Measurements from ENCODE around the gene CAMTA2.
"Not testable (repeated sequence)": the region's sequence is repeated elsewhere in the genome, so short reads cannot be mapped to it uniquely, and the experiment has no call there.

Gene CAMTA2, protein sequence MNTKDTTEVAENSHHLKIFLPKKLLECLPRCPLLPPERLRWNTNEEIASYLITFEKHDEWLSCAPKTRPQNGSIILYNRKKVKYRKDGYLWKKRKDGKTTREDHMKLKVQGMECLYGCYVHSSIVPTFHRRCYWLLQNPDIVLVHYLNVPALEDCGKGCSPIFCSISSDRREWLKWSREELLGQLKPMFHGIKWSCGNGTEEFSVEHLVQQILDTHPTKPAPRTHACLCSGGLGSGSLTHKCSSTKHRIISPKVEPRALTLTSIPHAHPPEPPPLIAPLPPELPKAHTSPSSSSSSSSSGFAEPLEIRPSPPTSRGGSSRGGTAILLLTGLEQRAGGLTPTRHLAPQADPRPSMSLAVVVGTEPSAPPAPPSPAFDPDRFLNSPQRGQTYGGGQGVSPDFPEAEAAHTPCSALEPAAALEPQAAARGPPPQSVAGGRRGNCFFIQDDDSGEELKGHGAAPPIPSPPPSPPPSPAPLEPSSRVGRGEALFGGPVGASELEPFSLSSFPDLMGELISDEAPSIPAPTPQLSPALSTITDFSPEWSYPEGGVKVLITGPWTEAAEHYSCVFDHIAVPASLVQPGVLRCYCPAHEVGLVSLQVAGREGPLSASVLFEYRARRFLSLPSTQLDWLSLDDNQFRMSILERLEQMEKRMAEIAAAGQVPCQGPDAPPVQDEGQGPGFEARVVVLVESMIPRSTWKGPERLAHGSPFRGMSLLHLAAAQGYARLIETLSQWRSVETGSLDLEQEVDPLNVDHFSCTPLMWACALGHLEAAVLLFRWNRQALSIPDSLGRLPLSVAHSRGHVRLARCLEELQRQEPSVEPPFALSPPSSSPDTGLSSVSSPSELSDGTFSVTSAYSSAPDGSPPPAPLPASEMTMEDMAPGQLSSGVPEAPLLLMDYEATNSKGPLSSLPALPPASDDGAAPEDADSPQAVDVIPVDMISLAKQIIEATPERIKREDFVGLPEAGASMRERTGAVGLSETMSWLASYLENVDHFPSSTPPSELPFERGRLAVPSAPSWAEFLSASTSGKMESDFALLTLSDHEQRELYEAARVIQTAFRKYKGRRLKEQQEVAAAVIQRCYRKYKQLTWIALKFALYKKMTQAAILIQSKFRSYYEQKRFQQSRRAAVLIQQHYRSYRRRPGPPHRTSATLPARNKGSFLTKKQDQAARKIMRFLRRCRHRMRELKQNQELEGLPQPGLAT

DNA sequence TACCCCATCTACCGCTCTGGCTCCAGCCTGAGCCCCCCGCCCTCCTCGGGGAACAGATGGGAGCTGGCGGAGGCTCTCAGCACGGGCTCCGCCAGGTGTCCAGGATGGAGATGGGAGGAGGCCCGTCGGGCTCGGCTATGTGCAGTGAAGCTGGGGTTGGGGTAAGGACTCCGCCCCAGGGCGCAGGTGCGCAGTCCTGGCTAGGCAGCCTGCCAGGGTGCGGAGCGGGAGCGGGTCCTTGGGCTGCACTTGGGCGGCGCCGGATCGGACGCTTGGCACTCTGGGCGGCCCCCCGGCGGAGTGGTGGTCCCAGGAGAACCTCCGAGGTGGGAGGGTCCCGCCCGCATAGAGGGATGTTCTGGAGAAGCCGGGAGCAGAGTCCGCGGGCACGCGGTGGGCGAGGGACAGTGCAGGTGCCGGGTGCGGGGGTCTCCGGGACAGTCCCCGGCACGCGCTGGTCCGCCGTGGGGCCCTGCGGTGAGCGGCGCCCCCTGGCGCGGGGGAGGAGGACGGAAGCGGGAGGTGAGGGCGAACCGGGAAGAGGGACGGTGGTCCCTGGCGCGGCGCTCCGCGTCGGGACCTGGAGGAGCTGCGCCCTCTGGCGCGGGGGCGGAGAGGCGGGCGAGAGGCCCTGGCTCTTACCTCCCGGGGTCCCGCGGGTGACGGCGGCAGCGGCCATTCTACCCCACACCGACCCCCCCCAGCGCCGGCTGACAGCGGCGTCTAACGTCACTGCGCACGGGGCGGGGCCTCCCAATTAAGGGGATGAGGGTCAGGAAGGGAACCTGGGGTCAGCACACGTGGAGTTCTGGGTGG is at the start of gene CAMTA2:
Gene CAMTA2, minus strand, starts transcription at position 725 of the 816 bp plus-strand sequence. CDS start 1,453 bp downstream, outside the sequence.
- DNase-seq (ENCODE audit: low read depth), result peak; percentile 82

DNA sequence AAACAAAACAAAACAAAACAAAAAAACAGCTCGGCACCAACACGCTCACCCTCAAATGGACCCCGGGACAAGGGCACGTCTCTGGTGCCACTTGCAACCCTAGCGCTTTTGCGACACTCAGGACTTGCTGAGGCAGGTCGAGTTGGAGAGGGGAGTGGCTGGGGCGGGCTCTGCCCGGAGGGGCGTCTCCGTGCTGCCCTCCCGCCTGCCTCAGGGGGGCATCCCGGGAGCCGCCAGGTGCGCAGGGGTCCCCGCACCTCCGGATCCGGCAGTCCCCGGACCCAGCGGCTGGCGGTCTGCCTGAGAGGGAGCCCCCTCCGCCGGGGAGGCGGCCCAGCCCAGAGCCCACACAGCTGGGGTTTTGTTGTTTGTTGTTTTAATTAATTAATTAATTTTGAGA is 47.8 kb upstream of the CAMTA2 start, which contains the start of gene SLC52A1:
Gene SLC52A1, minus strand, starts transcription at position 112 of the 400 bp plus-strand sequence. CDS start 820 bp downstream, outside the sequence.
- no peak for DNase-seq (ENCODE audit: low read depth)

DNA sequence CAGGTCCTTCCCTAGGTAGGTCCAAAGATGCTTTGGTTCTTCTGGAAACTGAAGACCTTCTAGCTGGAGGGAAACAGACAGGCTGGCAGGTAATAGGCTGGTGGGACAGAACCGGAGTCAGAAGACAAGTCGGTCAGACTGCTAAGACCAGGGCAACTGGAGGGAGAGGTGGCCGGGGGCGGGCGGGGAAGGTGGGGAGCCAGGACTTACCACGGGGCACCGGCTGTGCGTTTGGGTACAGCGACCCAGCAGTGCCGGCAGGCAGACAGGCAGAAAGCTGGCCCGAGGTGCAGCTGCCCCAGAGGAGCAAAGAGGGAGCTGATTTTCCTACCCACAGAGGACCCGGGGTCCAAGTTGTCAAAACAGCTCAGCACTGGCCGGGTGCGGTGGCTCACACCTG is 47.2 kb upstream of the CAMTA2 start:
- no peak for DNase-seq (ENCODE audit: low read depth)

DNA sequence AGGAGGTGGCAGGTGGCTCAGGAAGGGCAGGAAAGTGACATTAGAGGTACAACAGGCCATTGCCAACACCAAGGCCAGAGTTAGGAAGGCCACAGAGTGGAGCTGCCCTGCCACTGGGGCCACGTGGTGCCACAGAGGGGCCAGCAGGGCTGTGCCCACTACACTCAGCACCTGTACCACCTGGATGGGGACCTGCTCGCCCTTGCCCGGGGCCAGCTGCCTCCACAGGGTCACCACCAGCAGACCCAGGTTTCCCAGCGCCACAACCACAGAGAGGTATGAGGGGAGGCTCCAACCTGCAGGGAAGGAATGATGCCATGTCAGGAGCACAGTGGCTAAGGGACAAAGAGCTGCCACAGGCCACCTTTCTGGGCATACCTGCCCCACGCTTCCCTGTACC is 46.6 kb upstream of the CAMTA2 start:
- DNase-seq (ENCODE audit: low read depth), result no peak

DNA sequence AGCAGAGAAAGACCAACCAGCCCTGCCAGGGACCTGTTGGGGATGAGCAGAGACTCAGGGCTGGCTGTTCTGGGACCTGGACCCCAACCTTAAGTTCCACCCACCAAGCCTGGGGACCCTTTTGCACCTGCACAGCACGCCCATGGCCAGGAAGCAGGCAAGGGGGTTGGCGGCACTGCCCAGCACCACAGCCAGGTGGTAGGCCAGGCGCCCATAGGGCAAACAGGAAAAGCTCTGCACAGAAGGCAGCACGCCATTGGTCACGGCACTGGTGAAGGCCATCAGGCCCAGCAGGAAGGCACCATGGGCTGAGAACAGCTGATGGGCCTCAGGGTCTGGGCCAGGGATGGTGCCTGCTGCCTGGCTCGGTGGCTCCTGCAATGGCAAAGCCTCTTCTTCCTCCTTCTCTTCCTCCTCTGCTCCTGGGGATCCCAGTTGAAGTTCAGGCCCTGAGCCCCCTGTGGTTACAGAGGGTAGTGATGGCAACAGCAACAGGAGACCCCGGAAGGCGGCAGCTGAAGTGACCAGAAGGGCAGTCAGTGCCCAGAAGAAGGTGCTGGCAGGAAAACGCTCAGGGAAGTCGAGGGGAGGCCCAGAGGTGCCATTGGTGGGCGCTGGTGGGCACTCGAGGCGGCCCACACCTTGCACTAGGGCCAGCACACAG is 46.0 kb upstream of the CAMTA2 start:
- no peak for DNase-seq (ENCODE audit: low read depth)

DNA sequence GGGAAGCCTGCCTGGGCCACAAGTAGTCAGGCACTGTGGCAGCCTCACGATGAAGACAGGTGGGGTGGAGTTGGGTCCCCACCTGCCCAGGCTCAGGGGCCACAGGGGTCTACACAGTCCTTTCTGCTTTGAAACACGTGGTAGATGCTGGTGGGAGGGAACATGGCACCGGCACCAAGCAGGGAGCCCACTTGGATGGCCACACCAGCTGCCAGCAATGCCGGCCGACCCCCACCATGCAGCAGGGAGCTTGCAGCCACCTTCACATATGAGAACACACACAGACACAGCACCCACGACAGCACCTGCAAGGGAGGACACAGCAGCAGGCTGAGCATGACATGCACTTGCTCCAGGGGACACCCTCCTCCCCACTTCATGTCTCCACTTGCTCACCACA is 45.4 kb upstream of the CAMTA2 start:
- DNase-seq (ENCODE audit: low read depth), result no peak

DNA sequence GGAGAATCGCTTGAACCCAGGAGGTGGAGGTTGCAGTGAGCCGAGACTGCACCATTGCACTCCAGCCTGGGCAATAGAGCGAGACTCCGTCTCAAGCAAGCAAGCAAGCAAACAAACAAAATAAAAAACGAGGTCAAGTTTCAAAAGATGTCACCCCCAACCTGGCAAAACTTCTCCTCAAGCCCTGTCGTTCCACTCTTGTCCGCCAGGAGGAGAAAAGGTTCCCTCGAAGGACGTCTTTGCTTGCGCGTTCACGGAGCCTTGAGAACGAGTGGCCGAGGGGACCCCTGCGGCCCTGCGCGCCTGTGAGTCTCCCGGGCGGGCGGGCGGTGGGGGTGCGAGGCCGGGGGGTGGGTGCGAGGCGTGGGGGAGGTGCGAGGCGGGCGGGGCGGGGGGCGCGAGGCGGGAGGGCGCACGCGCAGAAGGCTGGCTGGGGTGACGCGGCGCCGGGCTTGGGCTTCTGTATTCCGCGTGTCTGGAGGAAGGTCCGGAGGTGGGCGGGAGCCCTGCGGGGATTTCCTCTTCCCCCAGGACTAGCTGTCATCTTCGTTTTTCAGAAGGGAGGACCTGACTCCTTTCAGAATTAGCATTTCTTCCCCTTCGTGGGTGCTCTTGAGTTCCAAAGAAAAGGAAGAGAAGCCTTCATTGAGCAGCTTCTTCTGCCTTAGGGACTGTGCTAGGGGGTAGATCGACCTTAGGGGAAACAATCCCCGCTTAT is 44.0 kb upstream of the CAMTA2 start:
- peak; percentile 74 for DNase-seq (ENCODE audit: low read depth)

DNA sequence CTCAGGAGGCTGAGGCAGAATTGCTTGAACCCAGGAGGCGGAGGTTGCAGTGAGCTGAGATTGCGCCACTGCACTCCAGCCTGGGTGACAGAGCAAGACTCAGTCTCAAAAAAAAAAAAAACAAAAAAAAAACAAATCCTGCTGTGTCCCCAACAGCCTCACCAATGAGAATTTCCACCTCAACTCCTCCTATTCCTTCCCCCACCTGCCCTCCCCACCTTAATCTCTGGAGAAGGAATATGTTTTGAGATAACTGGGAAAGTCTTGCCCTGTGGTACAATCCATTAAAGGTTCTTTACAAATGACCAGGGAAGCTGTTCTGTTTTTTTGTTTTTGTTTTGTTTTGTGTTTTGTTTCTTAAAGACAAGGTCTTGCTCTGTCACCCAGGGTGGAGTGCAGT is 42.7 kb upstream of the CAMTA2 start:
- not testable (repeated sequence) for DNase-seq (ENCODE audit: low read depth)

DNA sequence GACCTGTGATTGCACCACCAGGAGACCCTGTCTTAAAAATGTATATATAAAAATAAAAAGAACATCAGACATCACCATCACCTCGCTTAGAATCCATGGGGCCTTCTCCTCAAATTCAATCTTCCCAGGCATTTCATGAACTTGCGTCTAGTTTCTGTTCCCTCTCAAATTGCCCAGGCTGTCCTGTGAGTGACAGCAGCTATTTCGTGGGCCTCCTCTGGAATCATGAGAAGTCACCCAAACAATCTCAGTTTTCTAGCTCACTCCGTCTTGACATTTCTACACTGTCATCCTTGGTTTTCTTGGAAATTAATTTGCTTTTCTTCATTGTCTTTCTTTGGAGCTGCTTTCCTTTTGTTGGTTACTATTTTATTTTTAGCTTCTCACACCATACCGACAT is 40.4 kb upstream of the CAMTA2 start:
- no peak for DNase-seq (ENCODE audit: low read depth)

DNA sequence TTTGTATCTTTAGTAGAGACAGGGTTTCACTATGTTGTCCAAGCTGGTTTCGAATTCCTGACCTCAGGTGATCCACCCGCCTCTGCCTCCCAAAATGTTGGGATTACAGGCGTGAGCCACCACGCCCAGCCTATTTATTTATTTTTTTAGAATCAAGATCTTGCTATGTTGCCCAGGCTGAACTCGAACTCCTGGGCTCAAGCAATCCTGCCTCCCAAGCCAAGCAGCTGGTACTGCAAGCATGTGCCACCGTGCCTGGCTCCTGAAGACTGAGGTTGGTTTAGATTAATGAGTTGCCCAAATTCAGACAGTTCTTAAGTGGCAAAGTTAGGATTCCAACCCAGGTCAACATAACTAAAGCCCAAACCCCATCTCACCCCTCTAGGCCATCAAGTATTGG is 39.8 kb upstream of the CAMTA2 start:
- DNase-seq (ENCODE audit: low read depth), result no peak

DNA sequence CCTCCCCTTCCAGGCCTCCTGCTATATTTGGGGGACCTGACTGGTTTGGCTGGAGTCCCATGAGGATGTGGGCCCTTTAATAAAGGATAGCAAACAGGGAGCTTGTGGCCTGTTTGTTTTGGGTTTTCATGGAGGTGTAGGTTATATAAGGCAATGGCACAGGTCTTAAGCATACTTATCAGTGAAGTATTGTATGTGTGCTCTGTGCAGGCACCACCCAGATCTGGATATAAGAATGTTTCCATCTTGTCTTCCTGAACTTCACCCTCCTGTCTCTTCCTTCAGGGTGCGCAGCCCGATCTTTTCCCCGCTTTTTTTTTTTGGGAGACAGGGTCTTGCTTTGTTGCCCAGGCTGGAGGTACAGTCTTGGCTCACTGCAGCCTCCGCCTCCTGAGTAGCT is 37.1 kb upstream of the CAMTA2 start:
- no peak for DNase-seq (ENCODE audit: low read depth)

DNA sequence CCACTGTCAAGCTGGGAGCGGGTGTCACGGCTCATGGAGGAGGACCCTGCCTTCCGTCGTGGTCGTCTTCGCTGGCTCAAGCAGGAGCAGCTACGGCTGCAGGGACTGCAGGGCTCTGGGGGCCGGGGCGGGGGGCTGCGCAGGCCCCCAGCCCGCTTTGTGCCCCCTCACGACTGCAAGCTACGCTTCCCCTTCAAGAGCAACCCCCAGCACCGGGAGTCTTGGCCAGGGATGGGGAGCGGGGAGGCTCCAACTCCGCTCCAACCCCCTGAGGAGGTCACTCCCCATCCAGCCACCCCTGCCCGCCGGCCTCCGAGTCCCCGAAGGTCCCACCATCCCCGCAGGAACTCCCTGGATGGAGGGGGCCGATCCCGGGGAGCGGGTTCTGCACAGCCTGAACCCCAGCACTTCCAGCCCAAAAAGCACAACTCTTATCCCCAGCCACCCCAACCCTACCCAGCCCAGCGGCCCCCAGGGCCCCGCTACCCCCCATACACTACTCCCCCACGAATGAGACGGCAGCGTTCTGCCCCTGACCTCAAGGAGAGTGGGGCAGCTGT is 36.2 kb upstream of the CAMTA2 start:
- no peak for DNase-seq (ENCODE audit: low read depth)

DNA sequence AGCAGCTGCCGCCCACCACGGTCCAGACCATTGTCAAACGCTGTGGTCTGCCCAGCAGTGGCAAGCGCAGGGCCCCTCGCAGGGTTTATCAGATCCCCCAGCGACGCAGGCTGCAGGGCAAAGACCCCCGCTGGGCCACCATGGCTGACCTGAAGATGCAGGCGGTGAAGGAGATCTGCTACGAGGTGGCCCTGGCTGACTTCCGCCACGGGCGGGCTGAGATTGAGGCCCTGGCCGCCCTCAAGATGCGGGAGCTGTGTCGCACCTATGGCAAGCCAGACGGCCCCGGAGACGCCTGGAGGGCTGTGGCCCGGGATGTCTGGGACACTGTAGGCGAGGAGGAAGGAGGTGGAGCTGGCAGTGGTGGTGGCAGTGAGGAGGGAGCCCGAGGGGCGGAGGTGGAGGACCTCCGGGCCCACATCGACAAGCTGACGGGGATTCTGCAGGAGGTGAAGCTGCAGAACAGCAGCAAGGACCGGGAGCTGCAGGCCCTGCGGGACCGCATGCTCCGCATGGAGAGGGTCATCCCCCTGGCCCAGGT is 34.8 kb upstream of the CAMTA2 start:
- DNase-seq (ENCODE audit: low read depth), result no peak

DNA sequence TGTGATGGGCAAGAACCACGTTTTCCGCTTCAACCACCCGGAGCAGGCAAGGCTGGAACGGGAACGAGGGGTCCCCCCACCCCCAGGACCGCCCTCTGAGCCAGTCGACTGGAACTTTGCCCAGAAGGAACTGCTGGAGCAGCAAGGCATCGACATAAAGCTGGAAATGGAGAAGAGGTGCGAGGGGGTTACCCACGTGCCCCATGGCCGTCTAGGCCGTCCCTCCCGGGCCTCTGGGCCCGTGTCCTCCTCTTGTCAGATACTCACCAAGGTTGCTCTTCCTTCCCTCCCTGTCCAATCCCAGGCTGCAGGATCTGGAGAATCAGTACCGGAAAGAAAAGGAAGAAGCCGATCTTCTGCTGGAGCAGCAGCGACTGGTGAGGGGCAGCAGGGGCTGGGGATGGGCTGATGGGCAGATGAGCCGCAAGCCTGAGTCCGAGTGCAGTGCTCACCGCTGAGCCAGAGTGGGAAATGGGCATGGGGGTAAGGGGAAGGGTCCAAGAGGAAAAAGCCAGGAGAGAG is 33.1 kb upstream of the CAMTA2 start:
- DNase-seq (ENCODE audit: low read depth), result no peak

DNA sequence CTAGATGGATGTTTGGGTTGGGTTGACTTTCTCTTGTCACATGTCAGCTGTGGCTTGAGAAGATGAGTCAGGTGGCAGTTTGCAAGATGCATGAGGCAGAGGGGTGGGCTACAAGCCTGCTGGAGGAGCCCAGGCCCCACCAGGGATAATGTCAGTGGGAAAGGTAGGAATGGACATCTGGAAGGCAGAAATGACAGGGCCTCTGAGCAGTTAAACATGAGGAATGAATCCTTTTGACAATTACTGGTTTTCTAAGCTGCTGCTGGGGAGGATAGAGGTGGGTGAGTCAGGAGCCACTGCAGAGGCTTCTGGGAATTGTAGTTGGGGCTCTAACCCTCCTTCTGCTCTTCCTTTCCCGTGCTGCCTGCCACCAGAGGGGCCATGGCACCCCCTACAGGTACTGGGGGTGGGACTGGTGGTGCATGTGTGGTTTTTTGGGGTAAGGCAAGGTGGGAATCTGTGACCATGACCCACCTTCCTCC is 32.0 kb upstream of the CAMTA2 start:
- DNase-seq (ENCODE audit: low read depth), result no peak

DNA sequence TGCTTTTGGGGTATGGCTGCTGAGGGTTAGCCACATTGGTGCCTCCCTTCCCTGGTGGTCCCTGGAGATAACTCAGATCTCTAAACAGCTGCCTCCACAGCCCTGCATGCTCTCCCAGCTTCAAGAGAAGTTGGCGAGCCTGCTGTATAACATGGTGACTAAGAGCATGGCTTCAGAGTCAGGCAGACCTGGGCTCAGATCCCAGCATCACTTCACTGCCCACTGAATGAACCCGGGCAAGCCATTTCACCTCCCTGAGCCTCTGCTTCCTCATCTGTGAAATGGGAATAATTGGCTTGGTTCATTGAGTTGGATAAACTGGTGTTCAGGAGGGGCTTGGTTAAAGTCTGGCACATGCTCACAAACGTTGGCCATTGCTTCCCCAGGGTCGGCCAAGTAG is 26.9 kb upstream of the CAMTA2 start:
- no peak for DNase-seq (ENCODE audit: low read depth)

DNA sequence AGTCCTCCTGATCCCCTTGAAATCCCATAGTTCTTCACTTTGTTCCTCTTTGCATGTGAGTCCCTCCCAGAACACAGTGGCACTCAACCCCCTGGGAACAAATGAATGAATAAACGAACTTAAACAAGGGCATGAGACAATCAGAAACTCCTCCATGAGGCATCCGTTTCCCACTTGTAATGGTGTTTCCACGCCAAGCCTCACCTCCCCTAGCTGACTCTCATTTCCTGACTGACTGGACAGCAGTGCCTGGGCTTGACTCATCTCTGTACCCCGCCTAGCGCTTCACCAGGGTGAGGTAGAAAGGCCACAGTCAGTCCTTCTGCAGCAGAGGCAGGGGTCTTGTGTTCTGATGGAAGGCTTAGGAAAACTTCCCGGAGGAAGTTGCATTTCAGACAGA is 24.5 kb upstream of the CAMTA2 start:
- no peak for DNase-seq (ENCODE audit: low read depth)

DNA sequence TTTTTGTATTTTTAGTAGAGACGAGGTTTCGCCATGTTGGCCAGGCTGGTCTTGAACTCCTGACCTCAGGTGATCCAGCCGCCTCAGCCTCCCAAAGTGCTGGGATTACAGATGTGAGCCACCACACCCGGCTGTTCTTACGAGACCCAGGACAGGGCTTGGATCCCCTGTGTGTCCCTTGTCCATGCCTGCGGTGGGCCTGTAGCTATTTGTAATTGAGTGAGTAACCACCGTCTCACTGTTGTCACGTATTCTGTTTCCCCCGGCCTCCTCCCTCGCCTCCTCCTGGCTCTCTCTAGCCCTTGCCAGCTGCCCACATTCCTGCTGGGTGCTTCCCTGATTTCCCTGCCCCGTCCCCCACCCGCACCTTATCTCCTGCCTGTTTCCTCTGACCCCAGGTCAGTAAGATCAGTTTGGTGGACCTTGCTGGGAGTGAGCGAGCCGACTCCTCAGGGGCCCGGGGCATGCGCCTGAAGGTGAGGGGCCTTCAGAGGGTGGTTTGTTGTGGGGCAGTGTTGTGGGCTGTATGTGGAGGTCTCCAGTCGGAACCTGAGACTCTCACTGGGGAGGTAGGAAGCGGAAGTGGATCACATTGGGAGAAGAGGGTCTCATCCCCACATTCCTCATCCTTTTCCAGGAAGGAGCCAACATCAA is 15.9 kb upstream of the CAMTA2 start:
- no peak for DNase-seq (ENCODE audit: low read depth)
